Measurements from ENCODE around the gene ELOVL3. TPM values are rescaled to one million over a fixed set of nuclear protein-coding genes. Genes with fewer than 3 reads are reported as not detected.
A peak's percentile ranks its signal among the peaks of the same experiment; 100 is the strongest.

Gene ELOVL3
- total and polyA plus RNA-seq, 10 of the 15 experiments (the other 5 are each of a cell fraction or from before 2014, with no cell fraction given), result 0.10 to 0.18 (median 0.11) TPM; not detected in 7

DNA sequence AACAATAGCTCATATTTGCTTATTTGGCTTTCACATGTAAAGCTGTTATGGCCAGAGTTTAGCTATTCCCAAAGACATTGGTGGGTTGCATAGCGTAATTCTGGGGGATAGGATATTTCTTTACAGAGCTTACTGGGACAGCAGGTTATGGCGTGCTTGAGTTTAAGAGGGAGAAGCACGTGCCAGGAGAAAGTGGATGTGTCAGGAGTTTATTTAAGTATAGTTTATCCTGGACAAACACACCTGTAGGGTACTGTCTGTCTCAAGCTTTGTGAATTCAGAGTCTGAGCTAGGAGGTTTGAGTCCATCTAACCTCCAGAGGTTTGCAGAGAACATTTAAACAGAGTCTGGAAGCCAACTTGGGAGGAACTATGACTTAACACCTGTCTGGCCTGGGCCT, 40.6 kb downstream of the ELOVL3 start:
- Histone ChIP-seq H2AFZ (ENCODE audit: control insufficient read depth, low read depth, low read length) (no peak overlapping the region), H3K9ac (ENCODE audit: control insufficient read depth, insufficient read depth, low read length) (no peak overlapping the region), H3K27me3 (replicated peaks in 1 of 2; ENCODE audit: control insufficient read depth in 2 of 2, insufficient read depth in 2 of 2, low read length in 1 of 2) (no peaks in the 10 kb centered on the region), H3K4me3 (no peak overlapping the region), H3K36me3 (ENCODE audit: control insufficient read depth in 2 of 2, insufficient read depth in 2 of 2, low read length in 1 of 2) (peaks cover 7 to 24% of the 10 kb centered on the region in 2 experiments), H3K9me3 (replicated peaks; ENCODE audit: control insufficient read depth, insufficient read depth, low read length) (no peaks in the 10 kb centered on the region), H4K20me1 (ENCODE audit: control insufficient read depth, insufficient read depth) (peaks cover 4% of the 10 kb centered on the region; the same call in 1 of the 2 replicates), H3K4me1 (ENCODE audit: control insufficient read depth, insufficient read depth, low read length) (no peaks in the 10 kb centered on the region), H3K4me2 (ENCODE audit: control insufficient read depth, insufficient read depth) (no peak overlapping the region), H3K27ac (ENCODE audit: control insufficient read depth, insufficient read depth) (no peak overlapping the region), H3K79me2 (ENCODE audit: control insufficient read depth, insufficient read depth, low read length) (peaks cover 6% of the 10 kb centered on the region)
- WGBS (ENCODE audit: insufficient coverage, insufficient replicate concordance, low lambda C conversion rate, missing lambda C conversion rate), result 96% methylated on average over 3 of the region's 3 CpGs
- CTCF ChIA-PET, result interaction anchor here (0.6 to 2.9 kb wide), 8 partner anchors 10 to 108 kb away, joined by 3 to 15 read pairs (median 6); no protein-coding TSS in a partner anchor
- POLR2A ChIA-PET, result interaction anchor here (0.6 to 1.5 kb wide), 6 partner anchors 11 to 351 kb away, joined by 3 to 5 read pairs (median 4); no protein-coding TSS in a partner anchor
- SMC1A ChIA-PET (ENCODE audit: uncharacterized antibody, unreplicated experiment), result interaction anchor here (0.8 to 2.7 kb wide), 7 partner anchors 12 to 85 kb away, joined by 3 to 18 read pairs (median 3); partner anchors contain the start of gene GBF1
- FAIRE-seq (no peak), DNase-seq (ENCODE audit: low read depth, low spot score) (no peak), ATAC-seq (no peak)
- no peak for TF ChIP-seq ZBED1 (IDR thresholded peaks at IDR 0.05; ENCODE audit: borderline replicate concordance)
- TF ChIP-seq RCOR1 (conservative IDR thresholded peaks at IDR 0.05; ENCODE audit: low read depth, low read length), result no peak
- no peak for TF ChIP-seq PKNOX1 (IDR thresholded peaks at IDR 0.05)
- intact Hi-C loops (cut with micrococcal nuclease; ENCODE audit: unreplicated experiment), result no loop called here
- no TSS peak for BruUV-seq (replicated peaks)
- RAD21 ChIA-PET (ENCODE audit: unreplicated experiment), result interaction anchor here (0.8 to 0.9 kb wide), 2 partner anchors 97 to 317 kb away, joined by 3 read pairs; no protein-coding TSS in a partner anchor
- in situ Hi-C loops (cut with MboI), result no loop called here

DNA sequence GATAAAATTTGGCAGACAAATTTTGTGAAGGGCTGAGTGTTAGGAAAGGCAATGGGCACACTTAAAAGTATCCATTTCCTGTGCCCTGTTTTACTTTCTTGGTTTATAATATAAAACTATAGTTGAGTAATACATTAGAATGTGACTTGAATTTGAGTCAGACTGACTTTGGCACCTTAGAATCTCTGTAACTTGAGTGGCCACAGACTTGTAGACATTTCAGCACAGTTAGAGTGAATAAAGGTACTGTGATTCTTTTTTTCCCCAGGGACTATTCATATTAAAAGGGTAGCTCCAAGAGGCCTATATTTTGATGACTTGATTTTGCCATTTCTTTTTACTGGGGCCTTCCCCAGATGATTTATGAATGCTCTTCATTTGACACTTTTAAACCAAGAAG, 41.6 kb downstream of the ELOVL3 start:
- TF ChIP-seq BCL11A (IDR thresholded peaks at IDR 0.05; ENCODE audit: low read depth, low read length), result no peak
- TF ChIP-seq KDM1A (IDR thresholded peaks at IDR 0.05; ENCODE audit: borderline replicate concordance), result no peak
- TF ChIP-seq RCOR1 (conservative IDR thresholded peaks at IDR 0.05; ENCODE audit: low read depth, low read length), result no peak
- TF ChIP-seq FOXM1 (IDR thresholded peaks at IDR 0.05; ENCODE audit: low read depth, low read length), result no peak
- no peak for TF ChIP-seq CHD4 (IDR thresholded peaks at IDR 0.05)
- ChIA-PET RAD21 (ENCODE audit: unreplicated experiment) (interaction anchor here (0.7 to 1.8 kb wide), 5 partner anchors 33 to 85 kb away, joined by 3 to 8 read pairs (median 3); no protein-coding TSS in a partner anchor), POLR2A (interaction anchor here (0.9 to 1.3 kb wide), 4 partner anchors 63 to 235 kb away, joined by 3 to 4 read pairs (median 4); partner anchors contain the start of gene ACTR1A), SMC1A (ENCODE audit: uncharacterized antibody, unreplicated experiment) (interaction anchor here (0.6 to 2.7 kb wide), 12 partner anchors 13 to 1100 kb away, joined by 3 to 18 read pairs (median 4); partner anchors contain the start of gene GBF1), CTCF (interaction anchor here (0.8 to 2.9 kb wide), 16 partner anchors 11 to 118 kb away, joined by 3 to 15 read pairs (median 4); no protein-coding TSS in a partner anchor)
- H3K79me2 ChIP-seq (ENCODE audit: control insufficient read depth, insufficient read depth, low read length), result peaks cover 8% of the 10 kb centered on the region
- BruUV-seq (replicated peaks), result TSS peak; percentile 6
- no peaks in the 10 kb centered on the region for H3K4me1 ChIP-seq (ENCODE audit: control insufficient read depth, insufficient read depth, low read length)
- no peaks in the 10 kb centered on the region for H3K27me3 ChIP-seq (replicated peaks in 1 of 2; ENCODE audit: control insufficient read depth in 2 of 2, insufficient read depth in 2 of 2, low read length in 1 of 2)
- H3K27ac ChIP-seq (ENCODE audit: control insufficient read depth, insufficient read depth), result 0 out of 2 replicates have a peak overlapping the region, but pooled peaks have one; percentile 6
- peaks cover 2% of the 10 kb centered on the region; the same call in 1 of the 2 replicates for H4K20me1 ChIP-seq (ENCODE audit: control insufficient read depth, insufficient read depth)
- no peaks in the 10 kb centered on the region for H3K9me3 ChIP-seq (replicated peaks; ENCODE audit: control insufficient read depth, insufficient read depth, low read length)
- ATAC-seq, result no peak
- H3K4me2 ChIP-seq (ENCODE audit: control insufficient read depth, insufficient read depth), result no peak overlapping the region
- DNase-seq (ENCODE audit: low read depth, low spot score), result no peak
- FAIRE-seq, result no peak
- in situ Hi-C loops (cut with MboI), result no loop called here
- no peak overlapping the region for H3K9ac ChIP-seq (ENCODE audit: control insufficient read depth, insufficient read depth, low read length)
- peaks cover 6 to 24% of the 10 kb centered on the region in 2 experiments for H3K36me3 ChIP-seq (ENCODE audit: control insufficient read depth in 2 of 2, insufficient read depth in 2 of 2, low read length in 1 of 2)
- intact Hi-C loops (cut with micrococcal nuclease; ENCODE audit: unreplicated experiment), result no loop called here
- H3K4me3 ChIP-seq, result no peak overlapping the region
- no peak overlapping the region for H2AFZ ChIP-seq (ENCODE audit: control insufficient read depth, low read depth, low read length)
